Stimulated activated CD4-positive, alpha-beta T cell treated with anti-CD3 and anti-CD28 coated beads, Interleukin-12 subunit alpha, Interleukin-12 subunit beta, amount 100 ng/mL, for 24 hours (primary cell): Measurements from ENCODE around the gene FAM117B.

Experiments
- DNase-seq, 2 experiments: peaks; one replicate each; pipeline ENCODE4 v3.0.0-alpha.2; 2020; ENCODE audit warnings: low read depth in 2 of 2

FAM117B gene

GRCh38 chr2:202814226-202814625 is 179.5 kb downstream of the FAM117B start:
- DNase-seq: no peak

DNA sequence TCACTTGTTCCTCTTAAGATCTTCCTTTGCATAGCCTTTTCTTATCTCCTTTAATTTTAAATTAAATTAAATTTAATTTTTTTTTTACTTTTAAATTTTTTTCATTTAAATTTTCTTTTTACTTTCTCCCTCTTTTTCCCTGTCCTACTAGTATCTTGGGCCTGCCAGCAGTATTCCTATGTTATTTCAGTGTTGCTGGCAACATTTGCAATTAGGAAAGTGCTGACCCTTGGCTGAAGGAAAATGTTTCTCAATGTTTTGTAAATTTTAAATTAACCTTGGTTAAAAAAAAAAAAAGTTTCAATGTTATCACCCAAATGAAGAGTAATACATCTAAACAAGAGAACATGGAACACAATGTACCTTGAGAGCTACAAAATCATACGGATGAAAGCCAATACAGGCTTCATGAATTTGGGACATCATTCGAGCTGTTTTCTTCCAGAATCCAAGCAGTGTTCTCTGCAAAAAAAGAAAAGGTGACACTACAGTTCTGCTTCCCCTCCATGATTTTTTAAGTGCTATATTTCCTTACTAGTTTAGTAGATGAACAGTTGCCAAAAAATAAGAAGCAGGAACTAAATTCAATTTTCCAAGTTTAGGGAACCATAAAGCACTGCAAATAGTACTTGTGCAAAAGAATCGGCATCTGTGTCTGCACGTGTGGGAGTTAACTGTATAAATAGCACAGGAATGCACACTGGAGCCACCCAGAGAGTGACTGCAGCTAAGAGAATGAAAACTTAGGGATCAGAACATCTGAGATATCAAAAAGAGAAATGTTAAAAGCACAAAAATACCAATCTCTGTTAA is 181.0 kb downstream of the FAM117B start:
- no peak for DNase-seq

DNA sequence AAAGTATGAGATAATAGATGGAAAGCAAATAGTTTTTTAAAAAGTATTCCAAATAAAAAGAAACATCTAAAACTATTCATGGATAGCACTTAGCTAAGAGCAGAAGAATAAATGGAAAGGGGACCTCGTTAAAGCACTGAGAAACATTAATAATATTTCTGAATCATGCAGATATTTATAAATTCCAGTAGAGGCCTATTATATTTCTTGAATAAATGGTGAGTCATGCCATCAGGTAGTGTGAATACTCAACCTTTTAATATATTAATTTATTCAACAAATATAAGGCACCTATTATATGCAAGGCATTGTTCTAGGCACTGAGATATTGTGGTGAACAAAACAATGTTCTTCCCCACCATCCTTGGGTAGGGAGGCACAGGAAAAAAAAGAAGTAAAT is 183.0 kb downstream of the FAM117B start:
- DNase-seq: no peak

DNA sequence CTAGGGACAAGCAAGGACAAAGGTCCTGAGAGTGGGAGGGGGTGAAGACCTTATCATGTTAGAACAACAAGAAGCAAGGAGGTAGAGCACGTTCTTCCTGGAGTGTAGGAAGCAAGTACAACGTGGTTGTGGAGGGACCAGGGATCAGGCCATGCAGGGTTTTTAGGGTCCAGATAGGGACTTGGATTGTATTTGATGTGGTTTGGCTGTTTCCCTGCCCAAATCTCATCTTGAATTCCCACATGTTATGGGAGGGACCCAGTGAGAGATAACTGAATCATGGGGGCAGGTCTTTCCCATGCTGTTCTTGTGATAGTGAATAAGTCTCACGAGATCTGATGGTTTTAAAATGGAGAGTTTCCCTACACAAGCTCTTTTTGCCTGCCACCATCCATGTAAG is 183.6 kb downstream of the FAM117B start:
- DNase-seq: no peak
